CD4-positive, alpha-beta T cell treated with Interleukin-17A for 1 hour (primary cell): Measurements from ENCODE around the gene NCAM1.
"Not testable (repeated sequence)": the region's sequence is repeated elsewhere in the genome, so short reads cannot be mapped to it uniquely, and the experiment has no call there.

ENCODE experiments used
- DNase-seq: peaks from one replicate; pipeline ENCODE4 v3.0.0-alpha.2; 2020

Gene NCAM1

GRCh38 chr11:113286509-113287497, 325.6 kb downstream of the NCAM1 start:
- no peak for DNase-seq

GRCh38 chr11:113287801-113288200, 326.6 kb downstream of the NCAM1 start:
- no peak for DNase-seq

GRCh38 chr11:113288286-113288863, 327.2 kb downstream of the NCAM1 start:
- no peak for DNase-seq

GRCh38 chr11:113289431-113290187, 328.4 kb downstream of the NCAM1 start:
- DNase-seq, result peak; percentile 61

GRCh38 chr11:113293936-113294335, 332.7 kb downstream of the NCAM1 start:
- no peak for DNase-seq

GRCh38 chr11:113295993-113296392, 334.8 kb downstream of the NCAM1 start:
- no peak for DNase-seq

- no peak for DNase-seq
Observed at GRCh38 chr11:113296447-113297205, 335.4 kb downstream of the NCAM1 start.

- DNase-seq, result not testable (repeated sequence)
Observed at GRCh38 chr11:113298496-113298895, 337.3 kb downstream of the NCAM1 start.

- no peak for DNase-seq
Observed at GRCh38 chr11:113304916-113305315, 343.7 kb downstream of the NCAM1 start.

GRCh38 chr11:113305440-113306336, 344.5 kb downstream of the NCAM1 start:
- peak; percentile 69 for DNase-seq

- DNase-seq, result no peak
Observed at GRCh38 chr11:113308601-113309000, 347.4 kb downstream of the NCAM1 start.

GRCh38 chr11:113311536-113311935, 350.3 kb downstream of the NCAM1 start:
- no peak for DNase-seq

- DNase-seq, result no peak
Observed at GRCh38 chr11:113313601-113314000, 352.4 kb downstream of the NCAM1 start.

GRCh38 chr11:113314065-113314388, 352.8 kb downstream of the NCAM1 start:
- DNase-seq, result no peak

GRCh38 chr11:113314389-113315301, 353.4 kb downstream of the NCAM1 start, which contains the start of gene TTC12:
TTC12 (plus strand) TSS chr11:113314583; CDS start chr11:113316258, 1,675 bp downstream.
- peak; percentile 94 for DNase-seq

GRCh38 chr11:113315811-113316210, 354.6 kb downstream of the NCAM1 start:
- no peak for DNase-seq

GRCh38 chr11:113316256-113316655, 355.0 kb downstream of the NCAM1 start:
- DNase-seq, result no peak

- DNase-seq, result no peak
Observed at GRCh38 chr11:113317339-113317738, 356.1 kb downstream of the NCAM1 start.

- DNase-seq, result no peak
Observed at GRCh38 chr11:113319085-113319484, 357.9 kb downstream of the NCAM1 start.

- DNase-seq, result no peak
Observed at GRCh38 chr11:113322158-113322557, 360.9 kb downstream of the NCAM1 start.
